Stimulated activated CD4-positive, alpha-beta T cell treated with anti-CD3 and anti-CD28 coated beads, Interleukin-1b, Interleukin-23, amount 100 ng/mL, for 48 hours (primary cell): Measurements from ENCODE around the gene GPR160.

ENCODE experiments used
- DNase-seq: peaks from one replicate; pipeline ENCODE4 v3.0.0-alpha.2; 2020

Gene GPR160

DNA sequence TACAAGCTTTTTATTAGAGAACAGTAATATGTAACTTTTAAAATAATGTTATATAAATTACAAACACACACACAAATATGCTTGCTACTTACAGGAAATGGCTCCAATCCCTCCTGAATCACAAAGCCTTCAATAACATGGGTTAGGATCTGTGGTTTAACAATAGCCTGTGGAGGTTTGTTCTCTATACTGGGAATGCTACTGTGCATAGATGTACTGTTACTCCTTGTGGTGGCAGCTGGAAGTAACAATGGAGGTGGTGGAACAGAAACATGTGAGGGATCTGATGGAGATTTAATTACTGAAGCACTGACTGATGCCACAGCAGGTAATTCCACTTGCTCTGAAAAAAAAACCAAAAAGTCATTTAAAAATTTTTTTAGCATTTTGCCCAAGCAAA is 79.3 kb downstream of the GPR160 start:
- DNase-seq = no peak

DNA sequence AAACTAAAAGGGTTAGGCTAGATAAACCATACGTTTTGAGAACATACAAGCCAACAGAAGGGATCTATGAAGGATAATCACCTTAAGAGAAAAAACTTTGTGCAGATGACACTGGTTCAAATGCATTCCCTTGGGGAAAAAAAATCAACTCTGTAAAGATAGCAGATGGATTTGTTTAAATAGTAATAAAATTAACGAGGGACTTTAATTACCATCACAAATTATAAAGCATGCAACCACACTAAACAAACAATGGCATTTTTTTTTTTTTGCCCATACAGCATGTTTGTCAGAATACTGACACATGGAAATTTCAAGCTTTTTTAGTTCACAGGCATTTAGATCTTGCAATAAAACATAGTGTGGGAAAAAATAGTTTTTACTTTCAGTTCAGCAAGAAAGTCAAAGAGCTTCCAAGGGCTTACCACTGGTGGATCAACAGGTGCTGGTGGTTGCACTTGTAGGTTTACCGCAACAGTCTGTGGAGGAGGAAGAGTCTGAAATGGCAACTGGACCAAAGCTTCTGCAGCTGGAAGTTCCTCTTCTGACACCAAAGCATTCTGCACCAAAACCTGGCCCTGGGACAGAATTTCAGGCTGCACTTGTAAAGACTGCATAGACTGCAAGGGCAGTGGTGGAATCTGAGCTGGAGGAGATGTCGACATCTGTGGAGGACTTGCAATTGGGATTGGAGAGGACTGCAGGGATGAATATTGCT is 90.6 kb downstream of the GPR160 start:
- DNase-seq = no peak

DNA sequence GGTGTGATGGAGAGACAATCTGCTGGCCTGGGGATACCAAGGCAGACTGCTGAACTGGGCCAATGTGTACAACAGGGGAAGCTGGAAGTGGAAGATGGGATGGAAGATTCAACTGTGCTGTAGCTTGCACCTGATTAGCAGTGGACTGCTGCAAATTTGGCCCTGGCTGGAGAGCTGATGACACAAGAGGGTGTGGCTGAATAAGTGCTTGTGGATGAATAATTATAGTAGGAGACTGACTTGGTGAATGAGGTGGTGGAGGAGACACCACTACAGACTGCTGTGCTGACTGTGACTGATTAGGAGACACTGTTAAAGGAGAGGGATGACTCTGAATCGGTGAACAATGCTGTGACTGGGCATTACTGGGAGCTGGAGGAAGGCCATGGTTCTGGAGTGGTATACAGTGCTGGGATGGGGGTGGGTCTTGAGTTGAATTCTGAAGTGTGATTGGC is 91.2 kb downstream of the GPR160 start:
- DNase-seq = peak; percentile 27

DNA sequence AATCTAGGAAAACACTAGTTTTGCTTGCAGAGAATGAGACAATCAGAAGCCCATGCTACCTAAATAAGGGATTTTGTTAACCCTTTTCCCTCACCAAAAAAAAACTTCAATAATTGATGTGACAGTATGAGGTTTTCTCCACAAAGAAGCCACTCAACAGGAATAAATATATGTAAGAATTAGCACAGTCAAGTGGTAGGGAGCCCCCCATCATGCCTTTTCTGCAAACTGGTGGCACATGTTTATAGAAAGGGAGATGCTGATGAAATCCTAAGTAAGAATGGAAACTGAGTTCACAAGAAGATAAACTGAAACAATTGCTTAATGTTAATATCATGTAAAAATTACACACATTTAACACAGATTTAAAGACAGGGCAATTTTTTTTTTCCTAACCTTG is 92.7 kb downstream of the GPR160 start:
- no peak for DNase-seq

DNA sequence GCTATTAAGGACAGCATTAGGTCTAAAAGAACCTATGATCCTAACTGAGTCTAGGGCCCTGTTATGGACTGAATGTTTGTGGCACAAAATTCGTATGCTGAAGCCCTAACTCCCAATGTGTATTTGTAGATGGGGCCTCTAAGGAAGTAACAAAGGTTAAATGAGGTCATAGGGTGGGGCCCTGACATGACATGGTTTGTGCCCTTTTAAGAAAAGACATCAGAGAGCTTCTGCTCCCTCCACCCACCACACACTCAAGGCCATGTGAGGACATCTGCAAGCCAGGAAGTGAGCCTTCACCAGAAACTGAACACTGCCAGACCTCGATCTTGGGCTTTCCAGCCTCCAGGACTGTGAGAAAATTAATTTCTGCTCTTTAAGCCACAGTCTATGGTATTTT is 94.5 kb downstream of the GPR160 start:
- DNase-seq = peak; percentile 45
